Measurements from ENCODE around the gene CYBRD1. TPM values are rescaled to one million over a fixed set of nuclear protein-coding genes. Genes with fewer than 3 reads are reported as not detected.
"Not testable (repeated sequence)": the region's sequence is repeated elsewhere in the genome, so short reads cannot be mapped to it uniquely, and the experiment has no call there.

CYBRD1 gene
- total RNA-seq, 4 donors from 2014 or later: 99.4 to 218 (median 157) TPM

DNA sequence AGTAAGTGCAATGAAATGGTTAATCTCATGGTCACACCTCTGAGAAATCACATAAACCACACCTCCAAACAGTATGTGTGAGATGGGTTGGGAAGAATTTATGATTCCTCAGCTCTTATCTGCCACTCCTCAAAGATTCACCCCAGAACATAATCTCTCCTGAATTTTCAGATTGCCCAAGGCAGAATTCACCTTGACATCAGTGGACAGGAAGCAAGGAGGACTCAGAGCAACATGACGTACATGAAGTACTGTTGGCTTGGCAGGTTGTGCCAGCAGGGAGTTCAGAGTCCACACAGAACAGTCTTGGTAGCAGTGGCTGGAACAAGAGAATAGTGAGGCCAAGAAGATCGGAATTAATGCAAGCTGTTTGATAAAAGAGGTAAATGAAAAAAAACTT lies 31.7 kb upstream of the CYBRD1 start:
- Histone ChIP-seq H3K9me3 (no peaks in the 10 kb centered on the region), H3K4me1 (no peaks in the 10 kb centered on the region), H3K27me3 (no peaks in the 10 kb centered on the region), H3K27ac (no peak overlapping the region), H3K4me3 (no peak overlapping the region), H3K36me3 (no peaks in the 10 kb centered on the region)
- TF ChIP-seq EP300 (IDR thresholded peaks at IDR 0.05) (no peak), POLR2A (IDR thresholded peaks at IDR 0.05) (no peak), POLR2AphosphoS5 (IDR thresholded peaks at IDR 0.05) (no peak)
- TF ChIP-seq, protein P1, sequence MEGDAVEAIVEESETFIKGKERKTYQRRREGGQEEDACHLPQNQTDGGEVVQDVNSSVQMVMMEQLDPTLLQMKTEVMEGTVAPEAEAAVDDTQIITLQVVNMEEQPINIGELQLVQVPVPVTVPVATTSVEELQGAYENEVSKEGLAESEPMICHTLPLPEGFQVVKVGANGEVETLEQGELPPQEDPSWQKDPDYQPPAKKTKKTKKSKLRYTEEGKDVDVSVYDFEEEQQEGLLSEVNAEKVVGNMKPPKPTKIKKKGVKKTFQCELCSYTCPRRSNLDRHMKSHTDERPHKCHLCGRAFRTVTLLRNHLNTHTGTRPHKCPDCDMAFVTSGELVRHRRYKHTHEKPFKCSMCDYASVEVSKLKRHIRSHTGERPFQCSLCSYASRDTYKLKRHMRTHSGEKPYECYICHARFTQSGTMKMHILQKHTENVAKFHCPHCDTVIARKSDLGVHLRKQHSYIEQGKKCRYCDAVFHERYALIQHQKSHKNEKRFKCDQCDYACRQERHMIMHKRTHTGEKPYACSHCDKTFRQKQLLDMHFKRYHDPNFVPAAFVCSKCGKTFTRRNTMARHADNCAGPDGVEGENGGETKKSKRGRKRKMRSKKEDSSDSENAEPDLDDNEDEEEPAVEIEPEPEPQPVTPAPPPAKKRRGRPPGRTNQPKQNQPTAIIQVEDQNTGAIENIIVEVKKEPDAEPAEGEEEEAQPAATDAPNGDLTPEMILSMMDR (IDR thresholded peaks at IDR 0.05): no peak
- 82% methylated on average over 2 of the region's 2 CpGs for WGBS
- DNase-seq (ENCODE audit: low spot score in 2 of 2): no peak

DNA sequence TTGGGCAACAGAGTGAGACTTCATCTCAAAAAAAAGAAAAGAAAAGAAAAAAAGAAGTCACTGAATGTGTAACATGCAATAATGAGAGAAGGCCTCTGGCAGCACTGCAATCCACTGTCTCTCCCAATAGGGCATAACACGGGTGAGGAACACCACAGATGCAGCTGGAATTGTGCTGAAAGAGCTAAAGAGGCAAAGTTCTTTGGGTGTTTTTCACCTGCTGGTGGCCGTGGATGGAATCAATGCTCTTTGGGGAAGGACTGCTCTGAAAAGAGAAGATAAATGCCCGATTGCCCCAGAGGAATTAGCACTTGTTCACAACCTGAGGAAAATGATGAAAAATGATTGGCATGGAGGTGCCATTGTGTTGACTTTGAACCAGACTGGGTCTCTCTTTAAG lies 31.0 kb upstream of the CYBRD1 start:
- TF ChIP-seq POLR2A (IDR thresholded peaks at IDR 0.05) (no peak), POLR2AphosphoS5 (IDR thresholded peaks at IDR 0.05) (no peak), EP300 (IDR thresholded peaks at IDR 0.05) (no peak)
- TF ChIP-seq, protein P1 (IDR thresholded peaks at IDR 0.05): no peak
- Histone ChIP-seq H3K27me3 (no peaks in the 10 kb centered on the region), H3K4me1 (no peaks in the 10 kb centered on the region), H3K4me3 (no peak overlapping the region), H3K36me3 (no peaks in the 10 kb centered on the region), H3K27ac (no peak overlapping the region), H3K9me3 (no peaks in the 10 kb centered on the region)
- DNase-seq (ENCODE audit: low spot score in 2 of 2): no peak
- 91% methylated on average over 3 of the region's 3 CpGs for WGBS

DNA sequence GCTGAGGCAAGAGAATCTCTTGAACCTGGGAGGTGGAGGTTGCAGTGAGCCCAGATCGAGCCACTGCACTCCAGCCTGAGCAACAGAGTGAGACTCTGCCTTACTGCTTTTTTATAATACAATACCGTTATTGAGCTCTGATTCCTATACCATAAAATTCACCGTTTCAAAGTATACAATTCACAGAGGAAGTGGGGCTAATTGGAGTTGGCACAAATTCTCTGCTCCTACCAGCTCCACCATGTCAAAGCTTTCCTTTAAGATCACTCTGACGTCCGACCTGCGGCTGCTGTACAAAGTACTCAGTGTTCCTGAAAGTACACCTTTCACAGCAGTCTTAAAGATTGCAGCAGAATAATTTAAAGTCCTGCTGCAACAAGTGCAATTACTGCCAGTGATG lies 29.6 kb upstream of the CYBRD1 start:
- DNase-seq (ENCODE audit: low spot score in 2 of 2): no peak
- WGBS: 60% methylated on average over 6 of the region's 6 CpGs
- Histone ChIP-seq H3K9me3 (no peaks in the 10 kb centered on the region), H3K27ac (no peak overlapping the region), H3K4me3 (no peak overlapping the region), H3K36me3 (no peaks in the 10 kb centered on the region), H3K4me1 (no peaks in the 10 kb centered on the region), H3K27me3 (no peaks in the 10 kb centered on the region)
- TF ChIP-seq POLR2AphosphoS5 (IDR thresholded peaks at IDR 0.05) (no peak), POLR2A (IDR thresholded peaks at IDR 0.05) (no peak), EP300 (IDR thresholded peaks at IDR 0.05) (no peak)
- TF ChIP-seq, protein P1 (IDR thresholded peaks at IDR 0.05): no peak

DNA sequence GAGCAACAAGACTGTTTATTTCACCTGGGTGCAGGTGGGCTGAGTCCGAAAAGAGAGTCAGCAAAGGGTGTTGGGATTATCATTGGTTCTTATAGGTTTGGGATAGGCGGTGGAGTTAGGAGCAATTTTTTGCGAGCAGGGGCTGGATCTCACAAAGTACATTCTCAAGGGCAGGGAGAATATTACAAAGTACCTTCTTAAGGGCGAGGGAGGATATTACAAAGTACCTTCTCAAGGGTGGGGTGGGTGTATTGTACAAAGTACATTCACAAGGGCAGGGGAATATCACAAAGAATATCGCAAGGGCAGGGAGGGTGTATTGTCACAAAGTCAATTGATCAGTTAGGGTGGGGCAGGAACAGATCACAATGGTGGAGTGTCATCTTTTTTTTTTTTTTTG lies 24.6 kb upstream of the CYBRD1 start:
- not testable (repeated sequence) for H3K36me3 ChIP-seq; H3K27ac ChIP-seq; H3K4me1 ChIP-seq; DNase-seq (ENCODE audit: low spot score in 2 of 2); H3K9me3 ChIP-seq; H3K4me3 ChIP-seq; H3K27me3 ChIP-seq
- WGBS: 96% methylated on average over 5 of the region's 5 CpGs

DNA sequence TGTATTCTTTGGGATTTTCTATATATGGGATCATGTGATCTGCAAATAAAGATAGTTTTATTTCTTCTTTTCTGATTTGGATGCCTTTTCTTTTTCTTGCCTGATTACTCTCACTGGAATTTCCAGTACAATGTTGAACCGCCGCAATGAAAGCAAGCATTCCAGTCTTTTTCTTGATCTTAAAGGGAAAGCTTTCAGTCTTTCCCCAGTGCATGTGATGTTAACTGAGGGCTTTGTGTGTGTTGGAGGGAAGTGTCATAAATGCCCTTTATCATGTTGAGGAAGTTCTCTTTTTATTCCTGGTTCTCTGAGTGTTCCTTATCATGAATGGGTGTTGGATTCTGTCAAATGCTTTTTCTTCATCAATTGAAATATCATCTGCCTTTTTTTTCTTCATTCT lies 16.9 kb upstream of the CYBRD1 start:
- H3K27ac ChIP-seq: no peak overlapping the region
- H3K9me3 ChIP-seq: no peaks in the 10 kb centered on the region
- 23% methylated on average over 2 of the region's 2 CpGs for WGBS
- no peaks in the 10 kb centered on the region for H3K36me3 ChIP-seq
- no peak overlapping the region for H3K4me3 ChIP-seq
- TF ChIP-seq POLR2AphosphoS5 (IDR thresholded peaks at IDR 0.05) (no peak), POLR2A (IDR thresholded peaks at IDR 0.05) (no peak), EP300 (IDR thresholded peaks at IDR 0.05) (no peak)
- TF ChIP-seq, protein P1 (IDR thresholded peaks at IDR 0.05): no peak
- no peaks in the 10 kb centered on the region for H3K27me3 ChIP-seq
- H3K4me1 ChIP-seq: no peaks in the 10 kb centered on the region
- no peak for DNase-seq (ENCODE audit: low spot score in 2 of 2)
